ENCODE measurements around the gene ZNF57. TPM values are rescaled to one million over a fixed set of nuclear protein-coding genes. Genes with fewer than 3 reads are reported as not detected.

The ZNF57 gene
- total and polyA plus RNA-seq, 9 of the 15 experiments (the other 6 are each of a cell fraction or from before 2014, with no cell fraction given) = 3.9 to 13.5 (median 7.8) TPM

GRCh38 chr19:2944775-2945574, 44.2 kb downstream of the ZNF57 start, which contains the start of gene ZNF77 (continued):
- TF ChIP-seq VEZF1 (CRISPR knock-in tag; IDR thresholded peaks at IDR 0.05) (peak; percentile 51), SAFB2 (IDR thresholded peaks at IDR 0.05; ENCODE audit: borderline replicate concordance, low read depth, low read length, severe bottlenecking) (no peak), STAT5B (CRISPR knock-in tag; IDR thresholded peaks at IDR 0.05) (no peak), MIER1 (IDR thresholded peaks at IDR 0.05; ENCODE audit: low read depth) (no peak), KLF1 (tag; IDR thresholded peaks at IDR 0.05) (peak; percentile 72; the same call in 1 of the 2 replicates), JUN (IDR thresholded peaks at IDR 0.05; ENCODE audit: borderline replicate concordance, low read depth, low read length) (no peak; the same call in 1 of the 2 replicates), JUN (CRISPR knock-in tag; IDR thresholded peaks at IDR 0.05; ENCODE audit: borderline replicate concordance) (peak; percentile 86; the same call in 1 of the 2 replicates), ZNF644 (tag; IDR thresholded peaks at IDR 0.05; ENCODE audit: low read depth) (peak; percentile 52; the same call in 1 of the 2 replicates), KAT8 (IDR thresholded peaks at IDR 0.05; ENCODE audit: low read depth) (no peak), PTTG1 (tag; IDR thresholded peaks at IDR 0.05; ENCODE audit: low read depth) (no peak), IRF9 (tag; IDR thresholded peaks at IDR 0.05) (no peak), BRD4 (IDR thresholded peaks at IDR 0.05) (0 out of 2 replicates have a peak, but pooled peaks have one; percentile 9), ILK (tag; IDR thresholded peaks at IDR 0.05; ENCODE audit: borderline replicate concordance, low read depth) (no peak), NONO (IDR thresholded peaks at IDR 0.05; ENCODE audit: low read depth in 2 of 2, low read length in 1 of 2) (peak; percentile 50 to 53; a peak in 1 of 4 replicates), CXXC5 (CRISPR knock-in tag; IDR thresholded peaks at IDR 0.05) (peak; percentile 86), CEBPB (tag; IDR thresholded peaks at IDR 0.05) (no peak), FOSL1 (tag; conservative IDR thresholded peaks at IDR 0.05) (peak; percentile 55), MTA2 (IDR thresholded peaks at IDR 0.05; ENCODE audit: low read depth) (peak; percentile 67; the same call in 1 of the 2 replicates), ZNF551 (CRISPR knock-in tag; IDR thresholded peaks at IDR 0.05) (no peak), ATF7 (IDR thresholded peaks at IDR 0.05) (peak; percentile 97), ZSCAN29 (IDR thresholded peaks at IDR 0.05) (peak; percentile 63), MXD1 (CRISPR knock-in tag; IDR thresholded peaks at IDR 0.05; ENCODE audit: borderline replicate concordance, poor library complexity, severe bottlenecking) (peak; percentile 12), BMI1 (IDR thresholded peaks at IDR 0.05; ENCODE audit: low read length) (no peak), USF1 (CRISPR knock-in tag; IDR thresholded peaks at IDR 0.05) (peak; percentile 49; the same call in 1 of the 2 replicates), ZBTB1 (CRISPR knock-in tag; IDR thresholded peaks at IDR 0.05; ENCODE audit: borderline replicate concordance, low read depth) (peak; percentile 79; the same call in 1 of the 2 replicates), ZNF436 (CRISPR knock-in tag; IDR thresholded peaks at IDR 0.05) (no peak)

All from K562 (cell line).